GM21367 (cell line): ENCODE measurements around the gene RARA.
"Not testable (repeated sequence)": the region's sequence is repeated elsewhere in the genome, so short reads cannot be mapped to it uniquely, and the experiment has no call there.

ENCODE experiments used
- ATAC-seq: cut with Tn5 transposase; IDR thresholded peaks from one replicate; pipeline ENCODE4 v1.9.1; 2021; ENCODE audit not compliant: unreplicated experiment

RARA gene

GRCh38 chr17:40356990-40357881 is 48.3 kb downstream of the RARA start:
- ATAC-seq: no peak

GRCh38 chr17:40358323-40359038 is 49.5 kb downstream of the RARA start:
- ATAC-seq: no peak

- ATAC-seq: no peak
Observed at GRCh38 chr17:40360091-40360490, 51.1 kb downstream of the RARA start.

GRCh38 chr17:40361063-40361924 is 52.3 kb downstream of the RARA start:
- ATAC-seq: no peak

GRCh38 chr17:40361925-40362695 is 53.1 kb downstream of the RARA start:
- ATAC-seq: no peak

- no peak for ATAC-seq
Observed at GRCh38 chr17:40362696-40363110, 53.7 kb downstream of the RARA start.

- no peak for ATAC-seq
Observed at GRCh38 chr17:40363111-40363827, 54.3 kb downstream of the RARA start.

- no peak for ATAC-seq
Observed at GRCh38 chr17:40364121-40364861, 55.3 kb downstream of the RARA start, which contains the start of gene GJD3. Gene GJD3, minus strand, starts transcription at chr17:40364737. Its CDS starts 922 bp downstream, at chr17:40363815.

GRCh38 chr17:40364906-40365305 is 55.9 kb downstream of the RARA start:
- ATAC-seq: no peak

- ATAC-seq: no peak
Observed at GRCh38 chr17:40366076-40366860, 57.3 kb downstream of the RARA start.

- ATAC-seq: no peak
Observed at GRCh38 chr17:40366861-40367518, 58.0 kb downstream of the RARA start.

- ATAC-seq: not testable (repeated sequence)
Observed at GRCh38 chr17:40367728-40368127, 58.7 kb downstream of the RARA start.

- no peak for ATAC-seq
Observed at GRCh38 chr17:40369923-40370322, 60.9 kb downstream of the RARA start.

GRCh38 chr17:40371261-40371929 is 62.4 kb downstream of the RARA start:
- no peak for ATAC-seq

GRCh38 chr17:40372031-40372430 is 63.1 kb downstream of the RARA start:
- no peak for ATAC-seq

- ATAC-seq: not testable (repeated sequence)
Observed at GRCh38 chr17:40372644-40373043, 63.7 kb downstream of the RARA start.

GRCh38 chr17:40373324-40373723 is 64.3 kb downstream of the RARA start:
- ATAC-seq: no peak
